Activated T-helper 1 cell treated with anti-CD3 and anti-CD28 coated beads, Interleukin-2, amount 50 U/mL, for 16 hours (primary cell): ENCODE data around the gene SNCAIP.

Source experiments
- DNase-seq, 2 donors: peaks; one replicate each; pipeline ENCODE4 v3.0.0-alpha.2; 2020; ENCODE audit warnings: low read depth in 1 of 2, low spot score in 1 of 2

Gene SNCAIP

GRCh38 chr5:122311961-122312590, at the start of gene SNCAIP:
Gene SNCAIP, plus strand, starts transcription at chr5:122312237. Its CDS starts 78,898 bp downstream, at chr5:122391135.
- DNase-seq: no peak

GRCh38 chr5:122263352-122264030, 48.5 kb upstream of the SNCAIP start:
- no peak for DNase-seq

GRCh38 chr5:122264610-122265009, 47.4 kb upstream of the SNCAIP start:
- no peak for DNase-seq

DNA sequence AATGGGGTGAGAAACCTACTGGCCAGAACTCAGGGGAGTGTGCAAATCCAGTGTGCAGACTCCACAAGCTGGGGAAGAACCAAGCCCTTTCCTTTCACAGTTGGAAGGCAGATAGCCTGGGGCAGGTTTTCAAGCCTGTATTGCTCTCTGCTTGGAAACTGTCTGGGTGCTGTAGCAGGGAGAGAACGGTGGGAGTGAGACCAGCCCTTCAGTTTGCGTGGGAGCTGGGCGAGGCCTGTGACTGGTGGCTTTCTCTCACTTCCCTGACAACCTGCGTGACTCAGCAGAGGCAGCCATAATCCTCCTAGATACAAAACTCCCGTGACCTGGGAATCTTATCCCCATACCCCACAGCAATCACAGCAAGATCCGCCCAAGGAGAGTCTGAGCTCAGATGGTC, 44.9 kb upstream of the SNCAIP start:
- no peak for DNase-seq

DNA sequence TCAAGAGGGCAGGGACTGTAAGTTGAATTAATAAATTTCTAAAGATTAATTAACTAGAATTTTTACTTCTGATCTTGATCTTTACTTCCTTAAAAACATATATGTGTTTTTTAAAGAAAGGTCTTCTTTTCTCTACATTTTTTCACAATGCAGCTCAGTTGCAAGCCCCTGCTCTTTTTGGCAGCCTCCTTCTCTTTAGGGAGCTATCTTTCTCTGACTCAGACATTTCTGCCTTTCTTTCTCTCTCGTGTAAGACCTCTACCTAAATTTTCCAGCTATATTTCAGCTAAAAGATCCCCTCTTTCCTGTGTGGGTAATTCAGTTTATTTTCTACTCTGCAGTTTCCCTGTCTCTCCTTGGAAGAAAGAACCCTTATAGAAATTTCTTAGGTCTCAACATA, 38.3 kb upstream of the SNCAIP start:
- no peak for DNase-seq

GRCh38 chr5:122283592-122283991, 28.4 kb upstream of the SNCAIP start:
- no peak for DNase-seq

GRCh38 chr5:122286541-122286940, 25.5 kb upstream of the SNCAIP start:
- no peak for DNase-seq

GRCh38 chr5:122287101-122287500, 24.9 kb upstream of the SNCAIP start:
- DNase-seq: no peak

DNA sequence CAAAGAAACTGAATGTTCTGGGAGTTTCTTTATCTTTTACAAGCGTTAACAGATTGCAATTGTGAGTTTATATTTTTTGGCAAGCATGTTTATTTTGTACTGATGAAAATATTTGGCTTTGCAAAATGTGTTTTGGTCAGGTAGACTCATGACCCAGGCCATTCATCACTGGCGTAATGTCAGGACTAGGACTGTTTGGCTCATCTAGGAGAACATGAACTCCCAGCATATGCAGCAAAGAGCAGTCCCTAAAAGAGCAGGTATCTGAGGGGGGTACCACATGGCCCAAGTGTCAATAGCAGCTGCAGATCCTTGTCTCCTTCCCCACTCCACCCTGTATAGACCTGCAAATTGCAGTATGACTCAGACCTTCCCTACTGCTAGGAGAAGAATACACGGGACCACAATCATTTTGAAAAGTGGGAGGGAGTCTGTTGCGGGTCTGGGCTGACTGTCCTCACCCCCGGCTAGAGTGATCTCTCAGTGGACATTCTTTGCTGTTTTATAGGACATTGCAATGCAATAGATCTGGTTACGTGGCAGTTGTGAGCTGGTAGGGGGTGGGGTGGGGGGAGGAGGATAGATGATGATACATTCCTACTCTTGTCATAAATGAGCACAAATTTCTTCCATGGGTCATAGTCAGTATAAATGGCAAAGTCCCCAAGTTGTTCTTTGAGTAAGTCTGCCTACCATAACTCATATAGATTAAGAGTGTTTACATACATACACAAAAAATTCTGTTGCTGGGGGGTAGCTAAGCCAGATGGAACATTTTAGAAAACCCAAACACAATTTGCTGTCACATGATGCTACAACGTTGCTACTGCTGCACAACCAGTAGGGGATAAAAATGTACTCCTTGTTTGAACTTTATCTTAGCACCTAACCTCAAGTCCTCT, 20.8 kb upstream of the SNCAIP start:
- no peak for DNase-seq

DNA sequence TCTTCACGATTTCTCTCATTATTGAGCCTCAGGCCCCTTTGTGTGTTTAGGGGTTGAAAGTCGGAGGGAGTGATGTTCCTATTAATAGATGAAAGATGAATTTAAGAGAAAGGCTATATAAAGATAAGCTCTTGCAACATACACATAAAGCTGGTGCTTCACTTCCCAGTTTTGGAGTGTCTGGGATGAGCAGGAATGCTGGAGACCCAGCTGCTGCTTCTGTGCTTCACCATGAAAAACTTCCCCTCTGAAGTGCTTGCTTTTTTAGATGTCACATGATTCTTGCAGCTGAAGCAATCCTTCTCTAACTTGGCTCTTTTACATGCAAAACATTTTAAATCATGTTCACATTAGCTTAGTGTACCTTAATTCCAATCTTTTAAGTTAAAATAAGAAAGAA, 19.7 kb upstream of the SNCAIP start:
- DNase-seq: no peak

GRCh38 chr5:122295138-122295537, 16.9 kb upstream of the SNCAIP start:
- DNase-seq: no peak

DNA sequence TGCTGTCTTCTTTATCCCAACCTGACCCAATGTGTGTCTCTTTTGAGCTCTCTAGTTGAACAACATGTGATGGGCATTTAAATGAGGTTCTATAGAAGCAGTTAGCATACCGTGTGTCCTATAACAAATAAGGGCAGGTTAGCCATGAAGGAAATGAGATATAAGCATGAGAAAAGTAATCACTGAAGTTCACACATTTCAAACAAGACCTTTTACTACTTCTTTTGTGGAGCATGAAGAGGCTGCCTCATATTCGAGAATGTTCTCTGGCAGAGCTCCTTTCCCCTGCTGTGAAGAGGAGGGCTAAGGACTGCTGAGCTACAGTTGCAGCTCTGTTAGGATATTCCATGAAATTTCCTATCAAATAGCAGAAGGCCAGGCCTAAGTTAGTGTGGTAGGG, 15.2 kb upstream of the SNCAIP start:
- DNase-seq: no peak

DNA sequence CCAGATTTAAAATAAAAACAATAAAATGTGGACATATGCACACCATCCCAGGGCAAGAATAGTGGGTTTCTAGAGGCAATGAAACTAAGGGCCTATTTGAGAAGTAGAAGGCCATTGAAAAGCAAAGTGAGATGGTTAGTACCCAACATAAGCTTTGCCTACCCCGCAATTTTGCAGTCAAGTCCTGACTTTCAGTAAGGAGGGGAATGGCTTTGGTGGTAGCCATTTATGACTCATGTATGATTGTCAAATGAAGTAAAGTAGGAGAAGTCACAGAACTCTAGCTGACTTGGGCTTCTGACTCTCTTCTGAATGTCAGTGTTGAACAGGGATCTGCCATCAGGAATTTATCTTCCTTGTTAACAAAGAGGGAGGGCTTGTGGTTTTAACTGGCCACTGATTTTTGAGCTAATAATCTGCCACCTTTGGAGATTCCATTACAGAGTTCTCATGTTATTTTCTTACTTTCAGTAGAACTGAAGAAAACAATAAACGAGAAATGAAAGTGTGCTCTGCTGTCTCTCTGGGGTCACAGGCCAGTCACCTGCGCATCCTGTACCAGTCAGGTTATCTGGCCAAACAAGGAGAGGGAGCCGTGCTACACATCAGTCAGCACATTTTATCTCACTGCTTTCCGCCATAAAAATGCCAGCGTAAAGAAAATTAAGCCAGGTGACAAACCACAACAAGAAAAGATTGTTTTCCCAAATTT, 14.3 kb upstream of the SNCAIP start:
- no peak for DNase-seq

DNA sequence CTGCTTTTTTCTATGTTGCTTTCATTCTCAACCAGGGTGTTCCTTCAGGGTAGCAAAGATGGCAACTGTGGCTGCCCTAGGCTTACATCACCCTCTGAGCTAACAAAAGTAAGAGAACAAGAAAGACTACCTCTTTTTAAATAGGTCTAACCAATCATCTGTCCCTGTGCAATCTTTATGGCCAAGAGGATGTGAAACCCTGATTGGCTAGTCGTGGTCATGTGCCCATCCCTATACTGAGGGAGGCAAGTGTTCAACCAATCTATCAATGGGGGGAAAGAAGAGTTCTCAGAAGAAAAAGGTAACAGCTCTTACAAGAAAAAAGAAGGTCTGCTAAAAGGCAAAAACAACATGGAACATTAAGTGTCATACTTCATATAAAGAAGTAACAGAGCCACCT, 11.7 kb upstream of the SNCAIP start:
- DNase-seq: no peak

- DNase-seq: no peak
Observed at GRCh38 chr5:122301016-122301415, 11.0 kb upstream of the SNCAIP start.

GRCh38 chr5:122304471-122305215, 7.4 kb upstream of the SNCAIP start:
- DNase-seq: no peak

DNA sequence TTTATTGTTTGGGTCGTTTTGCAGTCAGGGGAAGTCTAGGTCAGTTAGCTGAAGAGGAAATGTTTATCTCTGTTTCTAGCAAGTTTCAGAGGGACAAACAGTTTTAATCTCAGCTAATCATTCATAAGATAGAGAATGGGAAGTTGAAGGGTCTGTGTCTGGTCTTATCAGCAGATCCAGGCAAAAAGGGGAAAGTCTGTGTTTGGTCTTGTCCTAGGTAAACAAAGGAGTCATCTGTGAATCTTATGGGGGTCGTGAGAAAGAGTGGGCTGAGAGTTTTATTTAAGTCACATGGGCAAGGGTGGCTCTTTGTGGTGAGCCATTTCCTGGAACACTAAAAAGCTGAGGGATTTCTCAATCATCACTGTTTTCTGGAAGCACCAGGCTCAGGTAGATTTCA, 5.6 kb upstream of the SNCAIP start:
- no peak for DNase-seq

GRCh38 chr5:122310889-122311288, 1.1 kb upstream of the SNCAIP start:
- DNase-seq: no peak

GRCh38 chr5:122311497-122311960, 508 bp upstream of the SNCAIP start:
- DNase-seq: no peak

DNA sequence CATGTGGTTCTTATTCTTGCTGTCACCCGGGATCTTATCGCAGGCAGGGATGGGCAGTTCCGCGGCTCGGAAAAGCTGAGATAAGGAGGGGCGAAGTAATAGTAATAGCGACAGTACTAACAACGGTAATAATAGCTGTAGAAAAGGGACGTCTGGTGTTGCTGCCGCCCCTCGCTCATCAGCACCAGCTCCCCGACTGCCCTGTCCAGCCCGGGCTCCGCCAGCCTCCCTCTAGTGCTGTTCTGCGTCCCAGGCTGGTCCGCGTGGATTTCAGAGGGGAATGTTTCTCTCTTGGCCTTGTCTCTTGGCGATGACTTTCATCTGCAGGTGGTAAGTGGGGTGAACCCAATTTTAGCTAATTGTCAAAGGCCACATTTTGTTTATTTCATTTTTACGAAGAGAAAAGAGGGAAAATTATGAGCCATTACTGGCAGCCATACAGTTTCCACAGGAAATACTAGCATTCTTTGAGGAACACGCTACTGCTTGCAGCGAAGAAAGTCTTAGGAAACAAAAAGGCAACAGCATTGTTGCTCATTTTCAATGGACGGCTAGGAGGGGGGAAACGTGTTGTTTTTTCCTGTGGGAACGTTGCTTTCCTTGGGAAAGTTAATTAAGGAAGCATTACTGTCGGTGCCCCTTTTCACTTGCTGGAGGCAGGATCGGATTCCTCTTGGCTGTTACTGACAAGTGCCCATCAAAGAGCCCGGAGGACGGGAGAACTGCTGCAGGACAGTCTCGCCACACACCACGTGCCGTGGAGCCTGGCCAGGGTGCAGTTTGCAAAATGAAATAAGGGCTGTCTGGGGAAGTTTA, 762 bp downstream of the SNCAIP start:
- no peak for DNase-seq
